HEK293 (cell line): ENCODE results near the gene ELF1.

Experiments used
- CTCF ChIA-PET: fragments of 350-600 bp; formaldehyde crosslinking; extraction: SDS; loops from one replicate; lab custom pipeline; 2021; ENCODE audit warnings: antibody characterized with exemption; lab: Yijun Ruan, JAX
- POLR2A ChIA-PET: fragments of 300-600 bp; formaldehyde crosslinking; extraction: SDS; loops from one replicate; lab custom pipeline; 2020; ENCODE audit warnings: antibody characterized with exemption, inconsistent platforms; lab: Yijun Ruan, JAX
- H3K27ac ChIP-seq: fragments of 200-500 bp; sonication (Bioruptor generic); 2 replicates; pipeline ENCODE4 v1.5.1; 2014; ENCODE audit warnings: low read depth, low read length, control low read depth, inconsistent platforms; ENCODE audit errors: extremely low read depth
- H3K36me3 ChIP-seq, 2 experiments: fragments of 200-500 bp in 1 of 2; sonication (Bioruptor generic) in 1 of 2; 1 replicate in 1 of 2; 2 replicates in 1 of 2; pipeline ENCODE4 v1.5.1; 2014 to 2017; ENCODE audit warnings: inconsistent platforms in 2 of 2, low read length in 2 of 2; ENCODE audit not compliant: control insufficient read depth in 2 of 2, insufficient read depth in 1 of 2
- H3K4me1 ChIP-seq: fragments of 200-500 bp; sonication (Bioruptor generic); 2 replicates; pipeline ENCODE4 v1.5.1; 2014; ENCODE audit warnings: mild to moderate bottlenecking, low read length, inconsistent platforms; ENCODE audit not compliant: control insufficient read depth, insufficient read depth
- H3K4me3 ChIP-seq: 2 replicates; pipeline ENCODE4 v1.5.1; 2011; ENCODE audit warnings: low read depth, mild to moderate bottlenecking, control low read depth, low read length, moderate library complexity
- H3K9me3 ChIP-seq: fragments of 200-500 bp; sonication (Bioruptor generic); 2 replicates; pipeline ENCODE4 v1.5.1; 2014; ENCODE audit warnings: low read depth, low read length, inconsistent platforms; ENCODE audit not compliant: control insufficient read depth, insufficient read depth
- HOXA7 ChIP-seq: sonication (generic); formaldehyde crosslinking; IDR thresholded peaks from 2 replicates; pipeline ENCODE4 v1.8.1; 2022; ENCODE audit warnings: missing genetic modification reagents, borderline replicate concordance
- HOXD13 ChIP-seq: sonication (generic); formaldehyde crosslinking; IDR thresholded peaks from 2 replicates; pipeline ENCODE4 v1.8.0; 2022; ENCODE audit warnings: missing genetic modification reagents, borderline replicate concordance
- YY2 ChIP-seq: fragments of 450-650 bp; formaldehyde crosslinking; IDR thresholded peaks from 2 replicates; pipeline ENCODE4 v1.5.1; 2016; ENCODE audit warnings: missing biosample characterization, missing genetic modification characterization
- ZBTB7A ChIP-seq: fragments of 450-650 bp; formaldehyde crosslinking; IDR thresholded peaks from 2 replicates; pipeline ENCODE4 v1.5.1; 2016; ENCODE audit warnings: low read depth, missing biosample characterization, missing genetic modification characterization
- ZNF114 ChIP-seq: fragments of 450-650 bp; formaldehyde crosslinking; IDR thresholded peaks from 2 replicates; pipeline ENCODE4 v1.5.0; 2017; ENCODE audit warnings: missing biosample characterization, missing genetic modification characterization
- ZNF132 ChIP-seq: fragments of 450-650 bp; formaldehyde crosslinking; IDR thresholded peaks from 2 replicates; pipeline ENCODE4 v1.5.1; 2017; ENCODE audit warnings: missing biosample characterization, missing genetic modification characterization, borderline replicate concordance
- ZNF146 ChIP-seq: fragments of 450-650 bp; formaldehyde crosslinking; IDR thresholded peaks from 2 replicates; pipeline ENCODE4 v1.5.1; 2016; ENCODE audit warnings: missing biosample characterization, missing genetic modification characterization
- ZNF221 ChIP-seq: fragments of 450-650 bp; formaldehyde crosslinking; IDR thresholded peaks from 2 replicates; pipeline ENCODE4 v1.5.1; 2017; ENCODE audit warnings: missing biosample characterization, missing genetic modification characterization, borderline replicate concordance
- ZNF248 ChIP-seq: fragments of 450-650 bp; formaldehyde crosslinking; IDR thresholded peaks from 2 replicates; pipeline ENCODE4 v1.5.1; 2017; ENCODE audit warnings: missing biosample characterization, missing genetic modification characterization
- ZNF335 ChIP-seq: fragments of 450-650 bp; formaldehyde crosslinking; conservative IDR thresholded peaks from 2 replicates; pipeline ENCODE4 v1.5.1; 2016; ENCODE audit warnings: missing biosample characterization, missing genetic modification characterization
- ZNF341 ChIP-seq: fragments of 450-650 bp; formaldehyde crosslinking; IDR thresholded peaks from 2 replicates; pipeline ENCODE4; 2016; ENCODE audit warnings: low read depth, missing biosample characterization, missing genetic modification characterization
- ZNF37A ChIP-seq: fragments of 450-650 bp; IDR thresholded peaks from 2 replicates; pipeline ENCODE4 v1.5.1; 2018; ENCODE audit warnings: missing biosample characterization, missing genetic modification characterization
- ZNF426 ChIP-seq: fragments of 450-650 bp; formaldehyde crosslinking; IDR thresholded peaks from 2 replicates; pipeline ENCODE4 v1.5.1; 2017; ENCODE audit warnings: missing biosample characterization, missing genetic modification characterization, mild to moderate bottlenecking, inconsistent platforms, moderate library complexity
- ZNF433 ChIP-seq: fragments of 450-650 bp; formaldehyde crosslinking; IDR thresholded peaks from 2 replicates; pipeline ENCODE4 v1.5.1; 2016; ENCODE audit warnings: missing biosample characterization, missing genetic modification characterization, low read depth
- ZNF514 ChIP-seq: fragments of 450-650 bp; formaldehyde crosslinking; IDR thresholded peaks from 2 replicates; pipeline ENCODE4 v1.5.1; 2016; ENCODE audit warnings: missing biosample characterization, missing genetic modification characterization
- ZNF530 ChIP-seq: fragments of 450-650 bp; formaldehyde crosslinking; IDR thresholded peaks from 2 replicates; pipeline ENCODE4 v1.5.1; 2016; ENCODE audit warnings: low read depth, missing biosample characterization, missing genetic modification characterization
- ZNF654 ChIP-seq: fragments of 450-650 bp; formaldehyde crosslinking; IDR thresholded peaks from 2 replicates; pipeline ENCODE4 v1.5.1; 2016; ENCODE audit warnings: low read depth, missing biosample characterization, missing genetic modification characterization
- ZNF658 ChIP-seq: fragments of 450-650 bp; formaldehyde crosslinking; IDR thresholded peaks from 2 replicates; pipeline ENCODE4; 2016; ENCODE audit warnings: missing biosample characterization, missing genetic modification characterization
- ZNF660 ChIP-seq: fragments of 450-650 bp; IDR thresholded peaks from 2 replicates; pipeline ENCODE4 v1.5.1; 2018; ENCODE audit warnings: missing biosample characterization, mild to moderate bottlenecking, missing genetic modification characterization
- ZNF830 ChIP-seq: fragments of 450-650 bp; IDR thresholded peaks from 2 replicates; pipeline ENCODE4 v1.5.0; 2018; ENCODE audit warnings: missing biosample characterization, missing genetic modification characterization, low read depth, mild to moderate bottlenecking, moderate library complexity
- ZSCAN30 ChIP-seq: fragments of 450-650 bp; IDR thresholded peaks from 2 replicates; pipeline ENCODE4 v1.5.1; 2018; ENCODE audit warnings: missing biosample characterization, mild to moderate bottlenecking, missing genetic modification characterization, moderate library complexity
- TF ChIP-seq, protein P1 (sequence below): fragments of 450-650 bp; IDR thresholded peaks from 2 replicates; pipeline ENCODE4 v1.5.1; 2018; ENCODE audit warnings: missing biosample characterization, mild to moderate bottlenecking, missing genetic modification characterization
- TF ChIP-seq, protein P2 (sequence below): fragments of 450-650 bp; formaldehyde crosslinking; IDR thresholded peaks from 2 replicates; pipeline ENCODE4 v1.5.1; 2017; ENCODE audit warnings: missing biosample characterization, missing genetic modification characterization
- TF ChIP-seq, protein P3 (sequence below): fragments of 450-650 bp; formaldehyde crosslinking; IDR thresholded peaks from 2 replicates; pipeline ENCODE4; 2016; ENCODE audit warnings: missing biosample characterization, missing genetic modification characterization

ELF1 gene

DNA sequence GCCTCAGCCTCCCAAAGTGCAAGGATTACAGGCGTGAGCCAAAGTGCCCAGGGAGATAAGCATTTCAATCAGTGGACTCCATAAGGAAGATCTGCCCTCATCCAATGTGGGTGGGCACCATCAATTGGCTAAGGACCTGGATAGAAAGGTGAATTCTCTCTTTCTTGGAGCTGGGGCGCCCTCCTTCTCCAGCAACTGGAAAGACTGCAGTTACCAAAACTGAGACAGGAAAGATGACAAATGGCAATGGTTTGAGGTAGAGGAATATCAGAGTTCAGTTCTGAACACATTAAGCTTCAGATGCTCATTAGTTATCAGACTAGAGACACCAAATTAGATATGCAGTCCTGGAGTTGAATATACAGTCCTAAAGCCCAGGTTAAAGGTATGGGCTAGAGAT is 10.5 kb upstream of the ELF1 start:
- ChIA-PET POLR2A (no interaction called here), CTCF (no interaction called here)
- TF ChIP-seq ZNF221 (tag by site-specific recombination) (no peak), ZNF654 (peak; percentile 10; the same call in 1 of the 2 replicates), ZNF514 (tag by site-specific recombination) (no peak), ZBTB7A (no peak)
- no peak overlapping the region for H3K27ac ChIP-seq
- H3K36me3 ChIP-seq = no peaks in the 10 kb centered on the region
- H3K4me3 ChIP-seq = no peak overlapping the region
- H3K9me3 ChIP-seq = no peaks in the 10 kb centered on the region
- H3K4me1 ChIP-seq = no peaks in the 10 kb centered on the region; the same call in 1 of the 2 replicates

DNA sequence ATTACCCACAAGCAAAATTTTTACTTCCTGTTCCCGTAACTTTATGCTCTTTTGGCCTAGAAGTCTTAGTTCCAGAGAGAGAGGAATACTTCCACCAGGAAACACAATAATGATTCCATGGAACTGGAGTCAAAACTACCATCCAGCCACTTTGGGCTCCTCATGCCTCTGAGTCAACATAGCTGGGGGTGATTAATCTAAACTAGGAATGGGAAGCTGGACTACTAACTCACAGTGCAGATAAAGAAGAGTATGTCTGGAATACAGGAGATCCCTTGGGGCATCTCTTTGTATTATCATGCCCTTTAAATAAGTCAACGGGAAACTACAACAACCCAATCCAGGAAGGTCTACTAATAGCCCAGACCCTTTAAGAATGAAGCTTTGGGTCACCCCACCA is 8.9 kb upstream of the ELF1 start:
- Histone ChIP-seq H3K36me3 (no peaks in the 10 kb centered on the region), H3K27ac (no peak overlapping the region), H3K4me1 (no peaks in the 10 kb centered on the region; the same call in 1 of the 2 replicates), H3K9me3 (no peaks in the 10 kb centered on the region), H3K4me3 (no peak overlapping the region)
- ChIA-PET POLR2A (no interaction called here), CTCF (no interaction called here)
- TF ChIP-seq ZNF335 (tag by site-specific recombination) (no peak), HOXD13 (CRISPR knock-in tag) (no peak), ZSCAN30 (tag by site-specific recombination) (no peak), HOXA7 (CRISPR knock-in tag) (no peak), ZNF341 (tag by site-specific recombination) (no peak), ZNF132 (tag by site-specific recombination) (no peak), ZNF426 (no peak), ZNF146 (tag by site-specific recombination) (no peak), ZNF248 (tag by site-specific recombination) (no peak), ZNF830 (no peak), ZNF660 (tag by site-specific recombination) (no peak), ZNF37A (tag by site-specific recombination) (no peak), ZNF530 (tag by site-specific recombination) (no peak), ZNF114 (tag by site-specific recombination) (no peak), ZNF658 (no peak), ZNF433 (no peak), YY2 (tag by site-specific recombination) (no peak)
- TF ChIP-seq, protein P1, sequence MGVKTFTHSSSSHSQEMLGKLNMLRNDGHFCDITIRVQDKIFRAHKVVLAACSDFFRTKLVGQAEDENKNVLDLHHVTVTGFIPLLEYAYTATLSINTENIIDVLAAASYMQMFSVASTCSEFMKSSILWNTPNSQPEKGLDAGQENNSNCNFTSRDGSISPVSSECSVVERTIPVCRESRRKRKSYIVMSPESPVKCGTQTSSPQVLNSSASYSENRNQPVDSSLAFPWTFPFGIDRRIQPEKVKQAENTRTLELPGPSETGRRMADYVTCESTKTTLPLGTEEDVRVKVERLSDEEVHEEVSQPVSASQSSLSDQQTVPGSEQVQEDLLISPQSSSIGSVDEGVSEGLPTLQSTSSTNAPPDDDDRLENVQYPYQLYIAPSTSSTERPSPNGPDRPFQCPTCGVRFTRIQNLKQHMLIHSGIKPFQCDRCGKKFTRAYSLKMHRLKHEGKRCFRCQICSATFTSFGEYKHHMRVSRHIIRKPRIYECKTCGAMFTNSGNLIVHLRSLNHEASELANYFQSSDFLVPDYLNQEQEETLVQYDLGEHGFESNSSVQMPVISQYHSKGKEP (tag by site-specific recombination) = no peak
- TF ChIP-seq, protein P2, sequence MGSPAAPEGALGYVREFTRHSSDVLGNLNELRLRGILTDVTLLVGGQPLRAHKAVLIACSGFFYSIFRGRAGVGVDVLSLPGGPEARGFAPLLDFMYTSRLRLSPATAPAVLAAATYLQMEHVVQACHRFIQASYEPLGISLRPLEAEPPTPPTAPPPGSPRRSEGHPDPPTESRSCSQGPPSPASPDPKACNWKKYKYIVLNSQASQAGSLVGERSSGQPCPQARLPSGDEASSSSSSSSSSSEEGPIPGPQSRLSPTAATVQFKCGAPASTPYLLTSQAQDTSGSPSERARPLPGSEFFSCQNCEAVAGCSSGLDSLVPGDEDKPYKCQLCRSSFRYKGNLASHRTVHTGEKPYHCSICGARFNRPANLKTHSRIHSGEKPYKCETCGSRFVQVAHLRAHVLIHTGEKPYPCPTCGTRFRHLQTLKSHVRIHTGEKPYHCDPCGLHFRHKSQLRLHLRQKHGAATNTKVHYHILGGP (tag by site-specific recombination) = no peak
- TF ChIP-seq, protein P3, sequence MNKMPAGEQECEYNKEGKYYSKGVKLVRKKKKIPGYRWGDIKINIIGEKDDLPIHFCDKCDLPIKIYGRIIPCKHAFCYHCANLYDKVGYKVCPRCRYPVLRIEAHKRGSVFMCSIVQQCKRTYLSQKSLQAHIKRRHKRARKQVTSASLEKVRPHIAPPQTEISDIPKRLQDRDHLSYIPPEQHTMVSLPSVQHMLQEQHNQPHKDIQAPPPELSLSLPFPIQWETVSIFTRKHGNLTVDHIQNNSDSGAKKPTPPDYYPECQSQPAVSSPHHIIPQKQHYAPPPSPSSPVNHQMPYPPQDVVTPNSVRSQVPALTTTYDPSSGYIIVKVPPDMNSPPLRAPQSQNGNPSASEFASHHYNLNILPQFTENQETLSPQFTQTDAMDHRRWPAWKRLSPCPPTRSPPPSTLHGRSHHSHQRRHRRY (tag by site-specific recombination) = no peak
